HG02798 (cell line): Measurements from ENCODE around the gene KIAA1217.

ENCODE experiments used
- ATAC-seq: cut with Tn5 transposase; IDR thresholded peaks from one replicate; pipeline ENCODE4 v1.9.1; 2021; ENCODE audit warnings: mild to moderate bottlenecking; ENCODE audit not compliant: unreplicated experiment, poor library complexity

The KIAA1217 gene

DNA sequence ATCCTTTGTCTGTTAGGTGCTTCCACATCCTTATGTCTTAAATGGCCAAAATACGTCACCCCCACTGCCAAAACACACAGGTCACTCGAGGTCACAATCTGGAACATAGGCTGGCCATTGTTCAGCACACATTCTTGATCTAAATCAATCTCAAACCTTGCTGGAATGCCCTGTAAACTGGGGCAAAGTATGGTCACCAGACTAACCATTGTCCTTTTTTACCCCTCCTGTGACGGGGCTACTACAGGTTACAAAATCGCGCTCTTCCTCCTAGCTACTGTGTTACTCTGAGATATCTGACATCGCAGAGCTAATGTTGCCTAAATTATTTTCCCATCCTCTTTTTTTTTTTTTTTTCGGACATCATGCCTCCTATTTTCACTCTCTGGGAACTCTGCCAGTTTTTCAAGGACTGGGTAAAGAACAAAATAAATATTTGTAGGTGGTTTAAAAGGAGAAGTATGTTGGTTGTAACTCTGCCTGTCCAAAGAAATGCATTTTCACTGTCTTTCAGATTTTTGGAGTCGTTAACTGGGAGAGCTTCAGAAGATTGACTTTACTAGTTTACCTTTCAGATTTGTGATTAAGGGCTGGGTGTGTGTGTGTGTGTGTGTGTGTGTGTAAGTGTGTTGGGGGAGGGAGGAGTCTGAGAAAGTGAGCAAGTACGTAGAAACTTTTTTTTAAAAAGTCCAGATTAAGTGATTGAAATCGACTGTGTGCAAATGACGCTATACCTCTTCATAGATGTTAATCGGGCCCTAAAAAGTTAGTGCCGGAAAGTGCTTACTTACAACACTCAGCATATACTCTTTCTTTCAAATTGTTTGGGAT is 942 bp upstream of the KIAA1217 start:
- no peak for ATAC-seq

- peak; percentile 34 for ATAC-seq
These were observed 464 bp downstream of the KIAA1217 start for GRCh38 chr10:24209432-24209771.

- peak; percentile 68 for ATAC-seq
These were observed 1.1 kb downstream of the KIAA1217 start for GRCh38 chr10:24209946-24210491.

DNA sequence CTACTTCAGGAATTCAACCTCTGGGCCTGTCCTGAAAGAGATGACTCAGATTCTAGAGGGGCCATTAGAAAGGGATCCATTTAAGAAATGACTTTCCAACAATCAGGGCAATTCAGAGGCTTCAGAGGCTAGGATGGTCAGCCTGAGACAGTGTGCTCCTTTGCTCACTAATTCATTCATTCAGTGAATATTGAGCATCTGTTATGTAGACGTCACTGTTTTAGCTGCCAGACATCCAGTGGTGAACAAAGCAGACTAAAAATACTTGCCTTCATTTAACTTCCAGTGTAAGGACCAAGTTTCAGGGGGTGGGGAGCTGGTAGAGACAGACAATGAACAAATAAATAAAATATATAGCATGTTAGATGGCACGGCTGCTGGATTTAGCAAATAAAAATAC is 1.6 kb downstream of the KIAA1217 start:
- no peak for ATAC-seq

GRCh38 chr10:24213266-24213665 is 4.3 kb downstream of the KIAA1217 start:
- no peak for ATAC-seq

DNA sequence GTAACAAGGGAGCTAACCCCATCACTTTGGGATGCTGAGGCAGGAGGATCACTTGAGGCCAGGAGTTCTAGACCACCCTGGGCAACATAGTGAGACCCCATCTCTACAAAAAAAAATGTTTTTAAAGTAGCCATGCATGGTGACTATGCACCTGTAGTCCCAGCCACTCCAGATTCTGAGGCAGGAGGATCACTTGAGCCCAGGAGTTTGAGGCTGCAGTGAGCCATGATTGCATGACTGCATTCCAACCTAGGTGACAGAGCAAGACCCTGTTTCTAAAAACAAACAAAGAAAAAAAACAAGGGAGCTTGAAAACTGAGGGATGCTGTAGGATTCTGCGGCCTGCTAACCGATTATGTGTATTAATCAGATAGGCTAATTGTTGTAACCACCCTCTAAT is 4.9 kb downstream of the KIAA1217 start:
- ATAC-seq = no peak

DNA sequence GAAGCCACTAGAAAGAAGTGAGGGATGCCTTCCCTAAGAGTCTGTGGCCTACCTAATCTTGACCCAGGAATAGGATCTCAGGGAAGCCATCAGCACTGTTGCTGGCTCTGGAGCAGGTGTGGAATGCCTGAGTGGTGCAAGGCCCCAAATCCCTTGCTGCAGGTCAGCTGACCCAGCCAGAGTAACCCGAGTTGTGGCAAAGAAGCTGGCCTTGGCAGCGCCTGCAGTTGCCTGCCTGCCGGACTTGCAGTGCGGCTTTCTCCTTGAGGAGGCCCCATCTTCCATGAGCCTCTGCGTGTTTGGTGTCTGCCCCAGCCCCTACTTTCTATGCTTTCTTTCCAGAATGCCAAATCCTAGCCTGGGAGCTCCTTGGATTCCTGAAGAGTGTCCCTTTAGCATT is 5.8 kb downstream of the KIAA1217 start:
- no peak for ATAC-seq

DNA sequence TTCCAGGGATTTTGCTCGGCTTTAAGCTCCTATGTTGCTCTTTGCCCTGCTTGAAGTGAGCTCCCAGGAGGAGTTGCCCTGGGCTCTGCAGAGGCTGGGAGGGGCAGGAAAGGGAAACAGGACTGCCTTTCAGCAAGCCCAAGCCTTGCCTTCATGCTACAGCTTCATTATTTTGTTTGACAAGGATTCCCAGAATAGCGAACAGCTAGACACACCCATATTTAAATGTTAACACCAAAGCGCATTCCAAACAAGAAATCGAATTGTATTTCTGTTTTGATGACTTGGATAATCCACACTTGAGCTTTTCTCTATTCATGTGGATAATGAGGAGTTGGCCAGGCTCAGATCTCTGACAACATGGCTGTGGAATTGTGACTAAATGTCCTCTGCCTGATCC is 6.3 kb downstream of the KIAA1217 start:
- no peak for ATAC-seq

GRCh38 chr10:24215603-24216002 is 6.7 kb downstream of the KIAA1217 start:
- ATAC-seq = no peak

- ATAC-seq = no peak
These were observed 11.0 kb downstream of the KIAA1217 start for GRCh38 chr10:24219963-24220362.

DNA sequence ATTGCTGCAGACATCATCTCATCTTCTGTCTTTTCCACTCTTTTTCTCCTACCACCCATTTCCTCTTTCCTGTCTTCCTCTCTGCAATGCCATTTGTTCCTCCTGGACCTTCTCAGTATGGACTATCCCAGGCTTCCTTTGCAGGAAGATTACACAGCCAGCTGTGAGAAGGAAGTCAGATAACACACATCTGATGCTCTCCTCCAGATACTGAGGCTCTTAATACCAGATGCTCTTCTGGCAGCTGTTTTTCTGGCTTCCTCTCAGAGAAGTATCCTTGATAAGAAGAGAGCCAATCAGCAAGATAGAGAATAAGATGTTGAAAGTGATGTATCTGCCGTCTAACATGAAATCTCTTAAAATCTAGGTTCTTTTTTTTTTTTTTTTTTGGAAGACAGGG is 14.4 kb downstream of the KIAA1217 start:
- ATAC-seq = no peak

- ATAC-seq = no peak
These were observed 15.0 kb downstream of the KIAA1217 start for GRCh38 chr10:24223953-24224352.

DNA sequence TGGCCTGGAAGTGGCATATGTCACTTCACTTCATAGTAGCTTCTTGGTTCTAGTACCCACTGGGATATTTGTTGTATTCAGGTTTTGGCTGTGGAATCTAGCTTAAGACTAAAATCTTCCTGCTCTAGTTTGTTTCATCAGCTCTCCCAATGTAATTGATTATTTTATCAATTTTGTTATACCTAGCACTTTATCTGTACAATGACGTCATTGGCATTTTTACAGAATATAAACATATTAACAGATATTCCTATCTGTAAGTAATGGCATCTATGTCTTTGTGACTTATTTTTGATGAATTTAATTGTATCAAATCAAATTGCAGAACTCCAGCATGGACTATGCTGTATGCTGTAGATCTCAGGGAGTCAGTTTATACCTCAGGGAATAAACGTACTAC is 19.7 kb downstream of the KIAA1217 start:
- ATAC-seq = no peak

DNA sequence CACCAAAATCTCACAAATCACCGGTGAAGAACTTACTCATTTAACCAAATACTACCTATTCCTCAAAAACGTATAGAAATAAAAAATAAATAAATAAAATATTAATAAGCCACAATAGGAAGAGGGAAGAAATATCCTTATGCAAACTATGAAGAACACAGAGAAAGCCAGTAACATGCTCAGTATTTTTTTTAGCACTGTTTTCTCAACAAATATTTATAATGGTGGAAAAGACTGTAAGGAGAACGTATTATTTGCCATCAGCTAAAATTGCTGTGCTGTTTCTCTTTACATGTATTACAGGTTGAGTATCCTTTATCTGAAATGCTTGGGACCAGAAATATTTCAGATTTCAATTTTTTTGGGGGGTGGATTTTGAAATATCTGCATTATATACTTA is 21.0 kb downstream of the KIAA1217 start:
- ATAC-seq = no peak

DNA sequence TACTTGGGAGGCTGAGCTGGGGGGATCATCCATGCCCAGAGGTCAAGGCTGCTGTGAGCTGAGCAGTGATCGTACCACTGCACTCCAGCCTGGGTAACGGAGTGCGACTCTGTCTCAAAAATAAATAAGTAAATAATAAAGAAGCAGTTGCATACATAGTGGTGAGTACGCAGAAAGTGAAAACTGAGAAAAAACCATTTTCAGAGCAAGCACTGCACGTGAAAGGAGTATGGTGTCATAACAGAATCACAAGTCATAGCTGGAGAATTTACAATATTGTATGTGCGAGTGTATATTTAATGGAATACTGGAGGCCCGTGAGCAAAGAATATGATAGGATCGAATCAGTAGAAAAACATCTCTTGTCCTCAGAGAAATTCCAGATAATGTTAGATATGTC is 22.3 kb downstream of the KIAA1217 start:
- ATAC-seq = no peak

- ATAC-seq = no peak
These were observed 25.8 kb downstream of the KIAA1217 start for GRCh38 chr10:24234784-24235183.

GRCh38 chr10:24235471-24235870 is 26.5 kb downstream of the KIAA1217 start:
- ATAC-seq = no peak

DNA sequence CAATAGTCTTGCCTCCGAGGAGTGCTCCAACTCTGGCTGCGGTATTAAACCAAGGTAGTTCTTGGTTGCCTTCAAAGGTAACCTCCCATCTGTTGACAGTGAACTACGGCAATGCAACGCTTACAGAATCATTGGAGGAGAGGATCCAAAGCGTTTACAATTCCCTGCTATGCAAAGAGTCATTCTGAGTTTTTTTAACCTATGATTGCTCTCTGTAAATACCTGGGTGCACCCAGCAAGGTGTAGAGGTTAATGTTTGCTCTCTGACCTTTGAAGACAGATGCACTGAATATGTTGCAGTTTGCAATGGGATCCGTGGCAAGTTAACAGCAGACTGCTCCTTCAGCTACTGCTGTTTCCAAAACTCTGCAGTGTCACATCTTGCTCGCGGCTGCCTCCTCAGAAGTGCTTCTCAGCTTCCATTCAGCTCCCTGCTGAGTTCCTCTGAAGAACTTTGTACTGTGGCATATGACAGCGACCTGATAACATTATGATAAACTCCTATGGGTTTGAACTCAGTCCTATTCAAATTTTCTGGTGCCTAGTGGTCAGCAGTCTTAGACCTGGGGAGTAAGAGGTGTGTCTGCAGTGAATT is 29.0 kb downstream of the KIAA1217 start:
- no peak for ATAC-seq

GRCh38 chr10:24238519-24239247 is 29.7 kb downstream of the KIAA1217 start:
- no peak for ATAC-seq

GRCh38 chr10:24239289-24240040 is 30.5 kb downstream of the KIAA1217 start:
- ATAC-seq = no peak
